ENCODE data around the gene IAH1. TPM values are rescaled to one million over a fixed set of nuclear protein-coding genes. Genes with fewer than 3 reads are reported as not detected.
A peak's percentile ranks its signal among the peaks of the same experiment; 100 is the strongest.

The IAH1 gene, protein sequence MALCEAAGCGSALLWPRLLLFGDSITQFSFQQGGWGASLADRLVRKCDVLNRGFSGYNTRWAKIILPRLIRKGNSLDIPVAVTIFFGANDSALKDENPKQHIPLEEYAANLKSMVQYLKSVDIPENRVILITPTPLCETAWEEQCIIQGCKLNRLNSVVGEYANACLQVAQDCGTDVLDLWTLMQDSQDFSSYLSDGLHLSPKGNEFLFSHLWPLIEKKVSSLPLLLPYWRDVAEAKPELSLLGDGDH
- 32.2 TPM for total RNA-seq

DNA sequence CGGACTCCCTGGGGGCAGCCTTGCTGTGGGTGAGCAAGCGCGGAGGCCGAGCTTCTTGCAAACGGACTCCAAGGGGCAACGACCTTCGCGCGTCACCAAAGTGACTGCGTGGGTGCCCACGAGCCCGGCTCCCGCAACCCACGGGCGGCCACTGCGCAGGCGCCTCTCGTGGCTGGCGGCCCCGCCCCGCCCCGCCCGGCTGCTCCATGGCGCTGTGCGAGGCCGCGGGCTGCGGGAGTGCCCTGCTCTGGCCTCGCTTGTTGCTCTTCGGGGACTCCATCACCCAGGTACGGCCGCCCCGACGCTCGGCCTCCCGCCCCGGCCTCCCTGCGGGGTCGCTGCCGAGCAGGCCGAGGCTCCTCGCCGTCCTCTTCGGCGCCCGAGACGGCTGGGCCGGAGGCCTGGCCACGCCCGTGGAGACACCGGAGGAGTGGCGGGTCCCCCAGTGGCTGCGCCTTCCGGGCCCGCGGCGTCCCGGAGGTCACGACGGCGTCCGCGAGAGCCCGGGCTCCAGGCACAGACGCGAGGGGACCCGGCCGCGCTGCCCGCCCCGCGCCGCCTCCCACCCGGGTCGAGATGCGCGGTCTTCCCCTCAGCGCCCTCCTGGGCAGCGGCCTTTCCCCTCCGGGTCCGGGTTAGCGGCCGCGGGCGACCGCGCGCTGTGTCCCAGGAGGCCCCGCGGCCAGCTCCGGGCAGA, at the start of gene IAH1:
IAH1 (plus strand) TSS at position 191 of the 697 bp plus-strand sequence; CDS start at position 207, 16 bp downstream.
- peak; percentile 86 for ATAC-seq

GRCh38 chr2:9428965-9429577, 45.3 kb upstream of the IAH1 start:
- ATAC-seq, result no peak

GRCh38 chr2:9430316-9431293, 43.7 kb upstream of the IAH1 start:
- ATAC-seq, result no peak

- ATAC-seq, result no peak
Observed at GRCh38 chr2:9434489-9434888, 39.9 kb upstream of the IAH1 start.

GRCh38 chr2:9439536-9439935, 34.8 kb upstream of the IAH1 start:
- ATAC-seq, result no peak

GRCh38 chr2:9440058-9440727, 34.2 kb upstream of the IAH1 start:
- ATAC-seq, result no peak

DNA sequence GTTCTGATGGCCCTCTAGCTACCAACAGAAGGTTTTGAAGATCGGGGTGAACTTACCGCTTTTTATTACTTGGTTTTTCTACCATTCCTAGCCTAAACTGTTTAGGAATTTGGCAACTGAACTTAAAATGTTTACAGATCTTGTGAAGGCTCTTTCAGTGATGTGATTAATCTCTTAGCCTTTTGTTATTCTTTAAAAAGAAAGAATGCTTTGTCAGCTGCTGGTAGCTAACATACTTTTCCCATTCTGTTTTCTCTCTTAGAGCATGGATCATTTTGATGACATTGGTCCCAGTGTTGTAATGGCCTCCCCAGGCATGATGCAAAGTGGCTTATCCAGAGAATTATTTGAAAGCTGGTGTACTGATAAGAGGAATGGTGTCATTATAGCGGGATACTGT, 32.8 kb upstream of the IAH1 start:
- ATAC-seq, result no peak

- ATAC-seq, result no peak
Observed at GRCh38 chr2:9443526-9443925, 30.8 kb upstream of the IAH1 start.

- no peak for ATAC-seq
Observed at GRCh38 chr2:9445089-9445488, 29.3 kb upstream of the IAH1 start.

DNA sequence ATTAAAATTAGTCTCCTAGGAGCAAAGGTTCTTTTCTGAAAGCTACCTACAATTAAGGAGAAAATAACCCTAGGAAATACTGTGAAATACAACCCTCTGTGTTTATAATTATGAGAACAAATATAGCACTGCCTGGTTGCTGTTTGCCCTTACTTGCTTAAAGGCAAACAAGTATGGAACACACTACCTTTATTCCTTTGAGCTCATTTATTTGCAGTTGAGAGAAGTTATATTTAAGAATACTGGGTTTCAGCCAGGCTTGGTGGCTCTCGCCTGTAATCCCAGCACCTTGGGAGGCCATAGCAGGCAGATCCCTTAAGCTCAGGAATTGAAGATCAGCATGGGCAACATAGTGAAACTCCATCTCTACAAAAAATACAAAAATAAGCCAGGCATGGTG, 23.1 kb upstream of the IAH1 start:
- no peak for ATAC-seq

- no peak for ATAC-seq
Observed at GRCh38 chr2:9460441-9461017, 13.8 kb upstream of the IAH1 start.

- no peak for ATAC-seq
Observed at GRCh38 chr2:9461079-9461478, 13.3 kb upstream of the IAH1 start.

DNA sequence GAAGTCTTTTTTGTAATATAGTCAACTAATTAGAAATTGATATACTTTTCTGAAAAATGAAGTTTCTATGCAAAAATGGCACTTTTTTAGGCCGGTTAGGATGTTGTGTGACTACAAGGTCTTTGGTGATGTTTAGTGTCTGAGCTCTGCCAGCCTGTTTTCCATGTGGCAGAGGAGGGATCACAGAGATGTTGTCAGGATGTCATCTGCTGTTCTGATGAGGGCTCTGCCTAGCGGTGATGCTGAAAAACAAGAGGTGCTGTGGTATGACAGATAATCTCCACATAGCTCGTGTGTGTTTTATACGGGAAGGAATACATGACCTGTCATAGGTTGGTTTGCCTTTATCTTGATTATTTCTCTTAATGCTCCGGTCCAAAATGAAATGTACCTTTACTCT, 12.0 kb upstream of the IAH1 start:
- ATAC-seq, result no peak

- ATAC-seq, result no peak
Observed at GRCh38 chr2:9462886-9463697, 11.3 kb upstream of the IAH1 start.

DNA sequence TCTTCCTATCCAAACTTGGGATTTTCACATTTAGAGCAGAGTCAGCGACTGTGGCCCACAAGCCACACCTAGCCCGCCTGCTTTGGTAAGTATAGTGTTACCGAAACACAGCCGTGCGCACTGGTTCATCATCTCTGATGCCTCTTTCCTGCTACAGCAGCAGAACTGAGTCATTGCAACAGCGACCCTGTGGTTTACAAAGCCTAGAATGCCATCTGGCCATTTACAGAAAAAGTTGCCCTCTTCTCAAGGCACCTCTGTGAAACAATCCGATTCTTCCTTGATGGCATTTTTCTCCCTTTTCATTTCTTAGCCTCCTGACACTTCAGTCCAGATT, 10.7 kb upstream of the IAH1 start:
- no peak for ATAC-seq

- no peak for ATAC-seq
Observed at GRCh38 chr2:9465170-9465569, 9.2 kb upstream of the IAH1 start.

DNA sequence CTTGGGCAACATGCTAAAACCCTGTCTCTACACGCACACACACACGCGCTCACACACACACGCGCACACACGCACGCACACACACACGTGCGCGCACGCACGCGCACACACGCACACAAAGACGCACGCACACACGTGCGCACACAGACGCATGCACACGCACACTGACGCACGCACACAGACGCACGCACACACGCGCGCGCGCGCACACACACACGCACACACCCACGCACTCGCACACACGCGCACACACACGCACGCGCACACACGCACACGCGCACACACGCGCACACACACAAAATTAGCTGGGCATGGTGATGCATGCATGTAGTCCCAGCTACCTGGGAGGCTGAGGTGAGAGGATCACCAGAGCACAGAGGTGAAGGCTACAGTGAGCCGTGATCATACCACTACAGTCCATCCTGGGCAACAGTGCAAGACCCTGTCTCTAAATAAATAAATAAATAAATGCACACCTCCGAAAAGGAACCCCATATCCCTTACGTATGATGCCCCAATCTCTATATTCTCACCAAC, 8.1 kb upstream of the IAH1 start:
- no peak for ATAC-seq

GRCh38 chr2:9467687-9468086, 6.7 kb upstream of the IAH1 start:
- peak; percentile 43 for ATAC-seq

DNA sequence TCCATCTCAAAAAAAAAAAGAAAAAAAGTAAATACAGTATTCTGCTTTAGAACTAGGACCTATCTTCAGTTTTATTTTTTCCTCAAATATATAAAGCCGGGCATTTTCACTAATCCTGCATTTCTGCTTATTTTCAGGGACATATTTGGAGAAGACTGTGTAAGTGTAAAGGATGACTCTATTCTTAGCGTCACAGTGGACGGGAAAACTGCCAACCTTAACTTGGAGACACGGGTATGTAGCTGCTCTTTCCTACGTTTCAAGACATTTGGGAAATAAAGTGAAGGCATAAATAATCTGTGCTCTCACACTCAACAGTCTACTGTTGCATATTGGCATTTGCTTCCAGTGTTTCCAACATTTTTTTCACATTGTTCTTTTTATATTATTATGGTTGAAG, 3.1 kb upstream of the IAH1 start:
- no peak for ATAC-seq

- no peak for ATAC-seq
Observed at GRCh38 chr2:9472511-9472910, 1.8 kb upstream of the IAH1 start.
